Measurements from ENCODE around the gene MCHR1. TPM values are rescaled to one million over a fixed set of nuclear protein-coding genes. Genes with fewer than 3 reads are reported as not detected.

Gene MCHR1
- total and polyA plus RNA-seq, 9 of the 15 experiments (the other 6 are each of a cell fraction or from before 2014, with no cell fraction given), result 0.03 to 0.50 TPM; not detected in 7

GRCh38 chr22:40636380-40637182 is 42.7 kb upstream of the MCHR1 start, which contains the start of gene MRTFA (continued):
- TF ChIP-seq FOXA3 (CRISPR knock-in tag; conservative IDR thresholded peaks at IDR 0.05 in 1 of 2, IDR thresholded peaks at IDR 0.05 in 1 of 2) (no peak), HOMEZ (CRISPR knock-in tag; IDR thresholded peaks at IDR 0.05) (no peak), SAFB2 (IDR thresholded peaks at IDR 0.05; ENCODE audit: borderline replicate concordance, low read depth, low read length, severe bottlenecking) (no peak), TGIF2 (CRISPR knock-in tag; IDR thresholded peaks at IDR 0.05) (no peak), RB1 (IDR thresholded peaks at IDR 0.05; ENCODE audit: low read depth) (peak; percentile 67), THAP7 (CRISPR knock-in tag; IDR thresholded peaks at IDR 0.05) (no peak), MAZ (CRISPR knock-in tag; conservative IDR thresholded peaks at IDR 0.05 in 1 of 2, IDR thresholded peaks at IDR 0.05 in 1 of 2) (peak in 1 of 2 experiments; percentile 61; a peak in 2 of 4 replicates), DPF2 (IDR thresholded peaks at IDR 0.05) (no peak), ZFP1 (CRISPR knock-in tag; IDR thresholded peaks at IDR 0.05) (no peak), ELF1 (tag; IDR thresholded peaks at IDR 0.05) (peak; percentile 48; the same call in 1 of the 2 replicates), U2AF1 (optimal IDR thresholded peaks at IDR 0.05; ENCODE audit: low read depth, low read length) (peak; percentile 82), CTBP1 (IDR thresholded peaks at IDR 0.05; ENCODE audit: borderline replicate concordance) (peak; percentile 33; the same call in 1 of the 2 replicates), FOXK2 (conservative IDR thresholded peaks at IDR 0.05 in 1 of 2, IDR thresholded peaks at IDR 0.05 in 1 of 2; ENCODE audit: low read depth in 2 of 2) (0 out of 4 replicates have a peak, but pooled peaks of 1 of the 2 experiments have one; percentile 16), SNRNP70 (optimal IDR thresholded peaks at IDR 0.05; ENCODE audit: low read depth, low read length) (no peak), PBX2 (CRISPR knock-in tag; IDR thresholded peaks at IDR 0.05; ENCODE audit: low read depth) (peak; percentile 82), PBX2 (tag; conservative IDR thresholded peaks at IDR 0.05; ENCODE audit: low read depth) (peak; percentile 100), GABPB1 (CRISPR knock-in tag; IDR thresholded peaks at IDR 0.05) (peak; percentile 79), PKNOX1 (IDR thresholded peaks at IDR 0.05) (peak; percentile 100), EGR1 (conservative IDR thresholded peaks at IDR 0.05) (peak; percentile 43), SREBF1 (IDR thresholded peaks at IDR 0.05; ENCODE audit: borderline replicate concordance, low read depth, low read length) (no peak), GABPA (tag; conservative IDR thresholded peaks at IDR 0.05; ENCODE audit: low read depth) (peak; percentile 86), PCBP1 (IDR thresholded peaks at IDR 0.05; ENCODE audit: low read depth, low read length, poor library complexity, severe bottlenecking) (peak; percentile 86)

Data from K562 (cell line).